ENCODE measurements around the gene ERBB2. TPM values are rescaled to one million over a fixed set of nuclear protein-coding genes. Genes with fewer than 3 reads are reported as not detected.

ERBB2 gene
- total RNA-seq, 2 experiments from 2014 or later = 6.4 to 6.6 TPM

GRCh38 chr17:39677542-39678339 is 22.1 kb upstream of the ERBB2 start:
- no peaks in the 10 kb centered on the region for H3K36me3 Mint-ChIP-seq
- peaks cover 43% of the 10 kb centered on the region for H3K4me1 Mint-ChIP-seq
- H3K27ac Mint-ChIP-seq = peak overlapping the region; percentile 94
- DNase-seq (no peak), ATAC-seq (ENCODE audit: low read depth) (no peak)
- POLR2A ChIA-PET = interaction anchor here (6.7 kb wide), 1 partner anchor 11 kb away, joined by 46 read pairs; the partner anchor contains the start of gene PGAP3
- no peaks in the 10 kb centered on the region for H3K9me3 Mint-ChIP-seq
- H3K27me3 Mint-ChIP-seq = no peaks in the 10 kb centered on the region
- no peak overlapping the region for H3K4me3 Mint-ChIP-seq

GRCh38 chr17:39678340-39679116 is 21.3 kb upstream of the ERBB2 start:
- no peaks in the 10 kb centered on the region for H3K27me3 Mint-ChIP-seq
- peaks cover 43% of the 10 kb centered on the region for H3K4me1 Mint-ChIP-seq
- H3K9me3 Mint-ChIP-seq = no peaks in the 10 kb centered on the region
- ATAC-seq (ENCODE audit: low read depth) = no peak
- no peak for DNase-seq
- POLR2A ChIA-PET = interaction anchor here (1.4 to 6.7 kb wide), 2 partner anchors 10 to 51 kb away, joined by 5 to 46 read pairs; partner anchors contain the start of genes MIEN1 and PGAP3
- H3K4me3 Mint-ChIP-seq = no peak overlapping the region
- H3K27ac Mint-ChIP-seq = peak overlapping the region; percentile 94
- peaks cover 2% of the 10 kb centered on the region for H3K36me3 Mint-ChIP-seq

- POLR2A ChIA-PET = interaction anchor here (0.9 to 6.7 kb wide), 3 partner anchors 9 to 460 kb away, joined by 3 to 46 read pairs (median 5); partner anchors contain the start of genes CASC3, MIEN1 and PGAP3
- peak overlapping the region; percentile 60 for H3K4me3 Mint-ChIP-seq
- DNase-seq (peak; percentile 56), ATAC-seq (ENCODE audit: low read depth) (peak; percentile 68)
- peaks cover 3% of the 10 kb centered on the region for H3K36me3 Mint-ChIP-seq
- no peaks in the 10 kb centered on the region for H3K9me3 Mint-ChIP-seq
- no peaks in the 10 kb centered on the region for H3K27me3 Mint-ChIP-seq
- peak overlapping the region; percentile 94 for H3K27ac Mint-ChIP-seq
- H3K4me1 Mint-ChIP-seq = peaks cover 43% of the 10 kb centered on the region
Measured at GRCh38 chr17:39679521-39680192, 20.2 kb upstream of the ERBB2 start.

GRCh38 chr17:39683295-39683939 is 16.4 kb upstream of the ERBB2 start:
- ATAC-seq (ENCODE audit: low read depth) (no peak), DNase-seq (no peak)
- POLR2A ChIA-PET = no interaction called here
- H3K36me3 Mint-ChIP-seq = peaks cover 7% of the 10 kb centered on the region
- H3K4me3 Mint-ChIP-seq = no peak overlapping the region
- H3K27me3 Mint-ChIP-seq = no peaks in the 10 kb centered on the region
- H3K9me3 Mint-ChIP-seq = no peaks in the 10 kb centered on the region
- peaks cover 25% of the 10 kb centered on the region for H3K4me1 Mint-ChIP-seq
- no peak overlapping the region for H3K27ac Mint-ChIP-seq

- Mint-ChIP-seq H3K36me3 (peaks cover 7% of the 10 kb centered on the region), H3K4me3 (no peak overlapping the region), H3K27me3 (no peaks in the 10 kb centered on the region), H3K4me1 (peaks cover 25% of the 10 kb centered on the region), H3K9me3 (no peaks in the 10 kb centered on the region), H3K27ac (no peak overlapping the region)
- ATAC-seq (ENCODE audit: low read depth) (no peak), DNase-seq (no peak)
- POLR2A ChIA-PET = interaction anchor here (0.6 to 1.3 kb wide), 2 partner anchors 16 to 92 kb away, joined by 3 to 4 read pairs; no protein-coding TSS in a partner anchor
Measured at GRCh38 chr17:39684369-39685192, 15.3 kb upstream of the ERBB2 start.

- H3K27ac Mint-ChIP-seq = peak overlapping the region; percentile 50
- H3K9me3 Mint-ChIP-seq = no peaks in the 10 kb centered on the region
- ATAC-seq (ENCODE audit: low read depth) = no peak
- H3K4me1 Mint-ChIP-seq = peaks cover 14% of the 10 kb centered on the region
- no peak for DNase-seq
- H3K4me3 Mint-ChIP-seq = peak overlapping the region; percentile 88
- POLR2A ChIA-PET = interaction anchor here (0.6 to 2.8 kb wide), 3 partner anchors 10 to 127 kb away, joined by 3 to 46 read pairs (median 8); partner anchors contain the start of gene PNMT
- H3K27me3 Mint-ChIP-seq = no peaks in the 10 kb centered on the region
- peaks cover 7% of the 10 kb centered on the region for H3K36me3 Mint-ChIP-seq
Measured at GRCh38 chr17:39687101-39687545, 12.7 kb upstream of the ERBB2 start.

- Mint-ChIP-seq H3K4me3 (peak within 1 kb of the TSS; percentile 88), H3K27ac (peak within 1 kb of the TSS; percentile 89), H3K9me3 (no peaks in the 10 kb centered on the region), H3K36me3 (peaks cover 7% of the 10 kb centered on the region), H3K4me1 (peaks cover 14% of the 10 kb centered on the region), H3K27me3 (no peaks in the 10 kb centered on the region)
- DNase-seq (peak; percentile 88), ATAC-seq (ENCODE audit: low read depth) (peak; percentile 94)
- POLR2A ChIA-PET = interaction anchor here (0.5 to 2.8 kb wide), 10 partner anchors 11 to 496 kb away, joined by 3 to 46 read pairs (median 3); partner anchors contain the start of genes ERBB2, MIEN1 and PNMT
Measured at GRCh38 chr17:39687546-39688474, 12.1 kb upstream of the ERBB2 start, which contains the start of gene PGAP3. Gene PGAP3 (minus strand): TSS chr17:39688057. CDS start chr17:39688014, 43 bp downstream.

GRCh38 chr17:39688475-39688835 is 11.4 kb upstream of the ERBB2 start:
- Mint-ChIP-seq H3K27ac (peak overlapping the region; percentile 89), H3K36me3 (peaks cover 7% of the 10 kb centered on the region), H3K27me3 (no peaks in the 10 kb centered on the region), H3K4me1 (peaks cover 14% of the 10 kb centered on the region), H3K9me3 (no peaks in the 10 kb centered on the region), H3K4me3 (peak overlapping the region; percentile 88)
- DNase-seq = no peak
- no peak for ATAC-seq (ENCODE audit: low read depth)
- POLR2A ChIA-PET = interaction anchor here (0.5 to 2.8 kb wide), 9 partner anchors 11 to 495 kb away, joined by 3 to 46 read pairs (median 3); partner anchors contain the start of genes ERBB2, MIEN1 and PNMT

GRCh38 chr17:39688945-39689344 is 10.9 kb upstream of the ERBB2 start:
- no peaks in the 10 kb centered on the region for H3K9me3 Mint-ChIP-seq
- POLR2A ChIA-PET = interaction anchor here (1.2 to 2.8 kb wide), 3 partner anchors 12 to 41 kb away, joined by 5 to 46 read pairs (median 20); partner anchors contain the start of gene MIEN1
- H3K4me1 Mint-ChIP-seq = peaks cover 14% of the 10 kb centered on the region
- no peaks in the 10 kb centered on the region for H3K27me3 Mint-ChIP-seq
- peak overlapping the region; percentile 89 for H3K27ac Mint-ChIP-seq
- H3K4me3 Mint-ChIP-seq = peak overlapping the region; percentile 88
- peaks cover 7% of the 10 kb centered on the region for H3K36me3 Mint-ChIP-seq
- ATAC-seq (ENCODE audit: low read depth) (no peak), DNase-seq (no peak)

- H3K4me3 Mint-ChIP-seq = no peak overlapping the region
- DNase-seq (no peak), ATAC-seq (ENCODE audit: low read depth) (no peak)
- no peak overlapping the region for H3K27ac Mint-ChIP-seq
- H3K4me1 Mint-ChIP-seq = peaks cover under 1% of the 10 kb centered on the region
- POLR2A ChIA-PET = no interaction called here
- peaks cover 18% of the 10 kb centered on the region for H3K27me3 Mint-ChIP-seq
- H3K9me3 Mint-ChIP-seq = no peaks in the 10 kb centered on the region
- peaks cover 4% of the 10 kb centered on the region for H3K36me3 Mint-ChIP-seq
Measured at GRCh38 chr17:39694593-39694992, 5.3 kb upstream of the ERBB2 start.

- no peak overlapping the region for H3K4me3 Mint-ChIP-seq
- no peaks in the 10 kb centered on the region for H3K9me3 Mint-ChIP-seq
- DNase-seq (no peak), ATAC-seq (ENCODE audit: low read depth) (no peak)
- peaks cover 21% of the 10 kb centered on the region for H3K27me3 Mint-ChIP-seq
- peaks cover 3% of the 10 kb centered on the region for H3K4me1 Mint-ChIP-seq
- no peak overlapping the region for H3K27ac Mint-ChIP-seq
- H3K36me3 Mint-ChIP-seq = peaks cover 6% of the 10 kb centered on the region
- POLR2A ChIA-PET = no interaction called here
Measured at GRCh38 chr17:39695089-39695474, 4.8 kb upstream of the ERBB2 start.
